Measurements from ENCODE around the gene FRMD4B.
A peak's percentile ranks its signal among the peaks of the same experiment; 100 is the strongest.
"Not testable (repeated sequence)": the region's sequence is repeated elsewhere in the genome, so short reads cannot be mapped to it uniquely, and the experiment has no call there.

Gene FRMD4B

GRCh38 chr3:69240651-69241568, 145.0 kb downstream of the FRMD4B start:
- no peak for DNase-seq

GRCh38 chr3:69239063-69239462, 146.8 kb downstream of the FRMD4B start:
- DNase-seq, result no peak

DNA sequence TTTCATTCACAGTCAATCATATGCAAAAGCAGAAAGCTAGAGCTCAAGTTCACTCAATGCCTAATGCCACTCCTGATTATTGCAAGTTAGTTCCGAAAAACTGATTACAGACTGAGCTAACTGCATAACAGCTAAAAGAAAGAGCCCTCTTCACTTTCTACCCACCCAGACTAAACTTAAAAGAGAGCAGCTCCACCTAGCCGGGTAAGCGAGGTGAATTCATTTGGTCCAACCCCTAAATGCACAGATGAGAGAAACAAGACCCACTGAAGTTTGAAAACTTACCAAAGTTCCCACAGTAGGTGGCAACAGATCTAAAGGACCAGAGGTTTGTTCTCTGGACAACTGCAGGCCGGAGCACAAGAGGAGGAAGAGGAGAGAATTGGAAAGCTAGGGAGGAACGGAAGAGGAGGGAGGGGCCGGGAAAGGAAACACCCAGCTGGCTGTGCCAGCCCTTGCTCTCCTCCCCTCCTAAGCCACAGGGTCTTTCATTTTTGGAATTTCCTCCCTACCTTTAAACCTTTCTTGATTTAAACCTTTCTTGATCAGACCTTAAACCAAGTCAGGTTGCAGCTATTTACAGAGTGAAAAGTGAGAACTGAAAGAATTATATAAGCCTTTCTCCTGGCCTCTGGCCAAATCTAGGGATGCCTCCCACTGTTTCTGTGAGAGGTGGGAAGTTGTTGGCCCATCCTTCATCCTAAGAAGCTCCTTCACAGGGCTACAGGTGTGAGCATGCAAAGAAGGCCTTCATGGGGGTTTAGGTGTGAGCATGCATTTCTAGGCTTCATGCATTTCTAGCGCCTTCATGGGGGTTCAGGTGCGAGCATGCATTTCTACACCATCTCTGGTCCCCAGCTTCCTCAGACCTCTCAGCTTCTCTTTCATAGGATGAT, 148.8 kb downstream of the FRMD4B start:
- no peak for DNase-seq

- DNase-seq, result no peak
Observed at GRCh38 chr3:69235882-69236281, 150.0 kb downstream of the FRMD4B start.

- not testable (repeated sequence) for DNase-seq
Observed at GRCh38 chr3:69235227-69235626, 150.7 kb downstream of the FRMD4B start.

DNA sequence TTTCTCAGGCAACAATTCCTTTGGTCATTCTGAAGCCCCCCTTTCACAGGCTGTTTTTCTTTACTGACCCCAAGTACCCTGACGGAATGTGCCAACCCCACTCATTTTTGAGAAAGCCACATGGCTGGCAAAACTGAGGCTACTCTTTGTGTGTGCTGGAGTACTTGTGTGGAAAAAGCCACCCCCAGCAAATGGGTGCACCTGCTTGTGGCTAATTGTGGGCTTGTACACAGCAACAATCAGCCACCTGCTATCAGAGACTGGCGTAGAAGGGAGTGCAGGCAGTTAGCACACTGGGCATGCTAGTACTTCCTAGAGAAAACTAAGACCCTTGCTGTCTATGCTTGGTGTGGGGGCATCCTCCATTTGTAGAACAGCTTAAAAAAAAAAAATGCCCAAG, 153.4 kb downstream of the FRMD4B start:
- DNase-seq, result no peak

GRCh38 chr3:69231929-69232440, 153.9 kb downstream of the FRMD4B start:
- DNase-seq, result no peak

- DNase-seq, result no peak
Observed at GRCh38 chr3:69226071-69226470, 159.8 kb downstream of the FRMD4B start.

- no peak for DNase-seq
Observed at GRCh38 chr3:69219101-69219708, 166.7 kb downstream of the FRMD4B start.

DNA sequence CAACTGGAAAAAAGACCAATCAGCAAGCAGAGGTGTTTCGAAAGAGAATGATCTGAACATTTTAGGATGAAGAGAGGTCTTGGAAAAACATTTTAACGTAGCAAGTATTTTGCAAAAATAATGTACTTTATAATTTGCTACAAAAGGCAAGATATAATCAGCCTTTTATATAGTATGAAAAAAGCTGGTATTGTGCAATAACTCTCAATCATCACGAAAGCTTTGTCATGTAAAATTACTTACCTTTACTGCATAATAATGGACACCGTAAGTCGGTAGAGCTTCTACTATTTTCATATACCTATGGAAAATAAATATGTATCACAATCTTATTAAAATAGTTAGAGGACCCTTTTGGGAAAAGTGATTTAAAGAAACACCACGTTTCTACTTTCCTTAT, 167.8 kb downstream of the FRMD4B start:
- no peak for DNase-seq

DNA sequence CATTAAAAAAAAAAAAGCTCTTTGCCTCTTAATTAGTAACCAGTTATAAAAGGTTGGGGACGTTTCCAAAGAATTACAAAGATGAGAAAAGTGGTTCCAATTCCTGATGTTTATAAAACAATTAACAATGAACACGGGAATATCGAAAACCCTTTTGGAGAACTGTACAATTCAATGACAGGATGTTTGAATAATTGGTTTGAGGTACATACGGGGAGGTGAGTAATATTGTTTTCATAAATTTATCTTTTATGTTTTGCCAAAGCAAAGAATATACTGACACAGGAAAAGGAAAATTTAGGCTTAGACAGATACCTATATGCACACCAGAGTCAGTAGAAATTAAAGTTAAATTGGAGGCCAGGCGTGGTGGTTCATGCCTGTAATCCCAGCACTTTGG, 168.9 kb downstream of the FRMD4B start:
- DNase-seq, result no peak

DNA sequence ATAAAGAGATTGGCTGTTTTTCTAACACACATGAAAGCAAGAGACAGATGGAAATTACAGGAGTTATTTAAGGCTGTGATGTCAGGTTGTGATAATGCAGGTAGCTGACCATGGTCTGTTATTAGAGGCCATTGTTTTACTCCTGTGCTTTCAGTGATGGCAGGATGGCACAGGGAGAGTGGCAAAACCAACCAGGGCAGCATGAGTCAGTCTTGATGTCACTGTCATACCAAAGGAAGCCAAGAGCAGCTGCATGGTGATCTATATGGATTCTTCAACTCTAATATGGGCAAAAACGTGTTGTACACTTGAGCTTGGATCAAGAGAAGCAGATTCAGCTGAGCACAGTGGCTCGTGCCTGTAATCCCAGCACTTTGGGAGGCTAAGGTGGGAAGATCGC, 171.6 kb downstream of the FRMD4B start:
- no peak for DNase-seq

GRCh38 chr3:69212411-69213160, 173.3 kb downstream of the FRMD4B start:
- DNase-seq, result no peak

- DNase-seq, result no peak
Observed at GRCh38 chr3:69210068-69210730, 175.7 kb downstream of the FRMD4B start.

DNA sequence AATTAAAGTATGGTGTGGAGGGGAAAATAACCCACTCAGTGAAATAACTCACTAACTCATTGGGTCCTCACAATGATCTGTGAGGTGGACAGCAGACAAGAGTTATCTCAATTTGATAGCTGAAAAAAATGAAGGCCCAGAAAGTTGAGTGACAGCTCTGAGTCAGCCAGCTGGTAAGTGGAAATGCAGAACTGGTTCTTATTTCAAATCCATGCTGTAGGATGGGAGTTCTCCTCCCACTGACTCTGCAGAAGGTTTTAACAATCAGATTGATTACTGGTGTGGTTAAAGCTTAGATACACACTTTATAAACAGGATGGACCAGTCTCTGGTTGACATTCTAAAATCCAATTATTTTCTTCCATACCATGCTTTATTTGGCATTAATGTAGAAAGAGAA, 176.5 kb downstream of the FRMD4B start:
- DNase-seq, result no peak

DNA sequence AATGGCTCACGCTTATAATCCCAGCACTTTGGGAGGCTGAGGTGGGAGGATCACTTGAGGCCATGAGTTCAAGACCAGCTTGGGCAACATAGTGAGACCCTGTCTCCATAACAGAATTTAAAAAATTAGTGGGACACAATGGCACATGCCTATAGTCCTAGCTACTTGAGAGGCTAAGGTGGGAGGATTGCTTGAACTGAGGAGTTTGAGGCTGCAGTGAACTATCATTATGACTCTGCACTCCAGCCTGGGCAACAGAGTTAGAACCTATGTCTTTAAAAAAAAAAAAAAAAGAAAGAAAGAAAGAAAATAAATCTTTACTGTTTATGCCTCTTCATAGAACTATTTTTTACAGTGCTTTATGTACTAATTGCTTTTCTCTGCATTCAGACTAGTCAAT, 178.9 kb downstream of the FRMD4B start:
- DNase-seq, result no peak

DNA sequence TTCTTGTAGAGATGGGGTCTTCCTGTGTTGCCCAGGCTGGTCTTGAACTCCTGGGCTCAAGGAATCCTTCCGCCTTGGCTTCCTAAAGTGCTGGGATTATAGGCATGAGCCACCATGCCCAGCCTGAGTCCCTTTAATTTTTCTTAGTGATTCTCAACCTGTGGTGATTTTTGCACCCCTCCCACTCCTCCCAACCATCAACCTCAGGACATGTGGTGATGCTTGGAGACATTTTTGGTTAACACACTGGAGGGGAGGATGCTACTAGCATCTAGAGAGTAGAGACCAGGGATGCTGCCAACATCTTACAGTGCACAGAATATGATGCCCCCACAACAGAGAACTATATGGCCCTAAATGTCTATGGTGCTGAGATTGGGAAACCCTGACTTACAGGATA, 180.5 kb downstream of the FRMD4B start:
- DNase-seq, result no peak

DNA sequence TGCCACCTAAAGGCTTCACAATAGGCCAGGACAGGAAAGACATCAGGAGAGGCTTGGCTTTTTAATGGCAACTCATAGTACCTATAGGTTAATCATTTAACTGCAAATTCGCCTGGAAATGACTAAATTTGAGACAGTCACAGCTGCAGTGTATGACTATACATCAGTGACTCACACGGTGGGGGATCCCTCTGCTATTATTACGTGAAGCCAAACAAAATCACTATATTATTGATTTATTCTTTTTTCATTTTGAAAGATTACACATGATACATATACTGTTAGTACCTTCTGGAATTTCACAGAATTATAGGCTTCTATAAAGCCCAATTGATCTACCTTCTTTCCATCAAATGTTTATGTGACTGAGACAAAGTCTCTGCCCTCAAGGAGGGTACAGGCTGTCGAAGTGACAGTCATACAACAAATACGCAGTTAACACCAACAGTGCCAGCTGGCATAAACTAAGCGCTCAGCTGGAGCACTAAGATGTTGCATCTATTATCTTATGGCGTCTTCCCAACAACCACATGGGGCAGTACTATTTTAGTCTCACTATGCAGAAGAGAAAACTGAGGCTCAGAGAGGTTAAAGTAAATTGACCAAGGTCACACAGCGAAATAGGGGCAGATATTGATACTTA, 181.5 kb downstream of the FRMD4B start:
- DNase-seq, result peak; percentile 43 to 58

DNA sequence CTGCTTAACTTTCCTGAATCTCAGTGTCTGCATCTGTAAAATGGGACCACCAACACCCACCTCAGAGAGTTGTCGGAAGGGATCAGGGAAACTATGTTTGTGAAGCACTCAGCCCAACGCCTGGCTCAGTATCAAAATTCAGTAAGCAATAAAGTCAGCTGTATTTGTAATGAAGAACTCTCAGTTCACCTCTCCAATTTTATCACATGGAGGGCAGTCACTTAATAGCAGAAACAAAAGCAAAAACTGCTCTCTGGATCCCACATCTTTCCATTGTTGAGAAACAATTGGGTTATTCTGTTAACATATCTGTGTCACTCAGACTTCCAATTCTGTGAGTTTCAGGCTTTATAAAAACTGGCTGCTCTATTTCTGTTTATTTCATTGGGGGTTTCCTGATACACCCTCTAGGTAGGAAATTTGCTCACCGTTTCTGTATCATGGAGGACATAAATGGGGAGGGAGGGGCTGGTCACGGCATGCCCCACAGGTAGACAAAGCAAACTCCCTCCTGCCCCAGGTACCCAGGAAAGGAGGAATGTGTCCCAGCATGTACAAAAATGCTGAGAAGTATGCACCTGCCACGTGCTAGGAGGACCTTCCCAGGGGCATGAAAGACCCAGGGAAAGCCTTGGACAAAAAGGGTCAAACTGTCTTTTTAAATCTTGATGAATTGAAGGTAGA, 182.1 kb downstream of the FRMD4B start:
- DNase-seq, result peak; percentile 37 to 39

DNA sequence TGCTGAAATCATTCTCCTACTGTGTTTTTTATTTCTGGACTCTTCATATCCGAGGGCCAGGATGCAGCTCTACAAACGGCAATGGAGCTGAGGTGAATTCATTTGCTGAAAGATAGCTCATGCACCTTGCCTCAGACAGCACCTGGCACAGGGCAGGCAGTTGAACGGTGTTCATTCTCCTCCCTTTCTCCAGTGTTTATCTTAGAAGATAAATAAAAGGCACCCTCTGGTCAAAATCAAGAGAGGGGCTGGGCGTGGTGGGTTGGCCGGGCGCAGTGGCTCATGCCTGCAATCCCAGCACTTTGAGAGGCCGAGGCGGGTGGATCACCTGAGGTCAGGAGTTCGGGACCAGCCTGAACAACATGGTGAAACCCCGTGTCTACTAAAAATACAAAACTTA, 184.2 kb downstream of the FRMD4B start:
- DNase-seq, result no peak
